NCI-H2196 treated with DMSO at 0.1 percent for 48 hours (cell line): Measurements from ENCODE around the gene CDK15.
"Not testable (repeated sequence)": the region's sequence is repeated elsewhere in the genome, so short reads cannot be mapped to it uniquely, and the experiment has no call there.

Experiments
- DNase-seq: peaks from one replicate; lab custom pipeline; 2025; ENCODE audit not compliant: unreplicated experiment; lab: John Stamatoyannopoulos, UW

The CDK15 gene

GRCh38 chr2:201789395-201789794, 16.9 kb upstream of the CDK15 start:
- no peak for DNase-seq

- DNase-seq = no peak
These were observed 16.0 kb upstream of the CDK15 start for GRCh38 chr2:201790291-201790690.

- no peak for DNase-seq
These were observed 15.3 kb upstream of the CDK15 start for GRCh38 chr2:201790989-201791388.

GRCh38 chr2:201793631-201794030, 12.7 kb upstream of the CDK15 start:
- no peak for DNase-seq

- DNase-seq = no peak
These were observed 12.0 kb upstream of the CDK15 start for GRCh38 chr2:201794294-201794693.

- DNase-seq = peak; percentile 8
These were observed 10.5 kb upstream of the CDK15 start for GRCh38 chr2:201795607-201796477.

- DNase-seq = no peak
These were observed 9.9 kb upstream of the CDK15 start for GRCh38 chr2:201796478-201796865.

GRCh38 chr2:201797175-201797840, 9.0 kb upstream of the CDK15 start:
- DNase-seq = no peak

GRCh38 chr2:201798252-201798913, 8.0 kb upstream of the CDK15 start:
- DNase-seq = no peak

- not testable (repeated sequence) for DNase-seq
These were observed 7.4 kb upstream of the CDK15 start for GRCh38 chr2:201798914-201799285.

- DNase-seq = no peak
These were observed 1.2 kb downstream of the CDK15 start for GRCh38 chr2:201807452-201807999.

- DNase-seq = no peak
These were observed 1.7 kb downstream of the CDK15 start for GRCh38 chr2:201808027-201808426.

- no peak for DNase-seq
These were observed 3.3 kb downstream of the CDK15 start for GRCh38 chr2:201809633-201810032.

- DNase-seq = not testable (repeated sequence)
These were observed 4.3 kb downstream of the CDK15 start for GRCh38 chr2:201810604-201811003.

- no peak for DNase-seq
These were observed 7.8 kb downstream of the CDK15 start for GRCh38 chr2:201813996-201814760.

GRCh38 chr2:201816657-201817575, 10.6 kb downstream of the CDK15 start:
- no peak for DNase-seq

- no peak for DNase-seq
These were observed 14.2 kb downstream of the CDK15 start for GRCh38 chr2:201820383-201821007.

GRCh38 chr2:201821080-201821479, 14.7 kb downstream of the CDK15 start:
- DNase-seq = no peak

GRCh38 chr2:201824212-201824611, 17.9 kb downstream of the CDK15 start:
- no peak for DNase-seq
